HCT116 (cell line): ENCODE data around the gene SERPINB6.

Experiments used
- ATF3 ChIP-seq: IDR thresholded peaks from 2 replicates; pipeline ENCODE4 v1.6.1; 2012
- CEBPB ChIP-seq: IDR thresholded peaks from 2 replicates; pipeline ENCODE4 v1.6.1; 2012; ENCODE audit warnings: low read depth
- CTCF ChIP-seq, 3 experiments: fragments of 200-600 bp in 1 of 3; sonication (generic) in 1 of 3; IDR thresholded peaks in 2 of 3; conservative IDR thresholded peaks in 1 of 3; 2 replicates each; pipeline ENCODE4 v1.5.1; 2012 to 2017; ENCODE audit warnings: low read depth in 2 of 3, low read length in 2 of 3, antibody characterized with exemption in 1 of 3, borderline replicate concordance in 1 of 3, control low read depth in 1 of 3, mild to moderate bottlenecking in 1 of 3, mixed read lengths in 1 of 3, mixed run types in 1 of 3, moderate library complexity in 1 of 3; ENCODE audit not compliant: insufficient read depth in 1 of 3
- EZH2 ChIP-seq: fragments of 200-600 bp; sonication (generic); IDR thresholded peaks from 2 replicates; pipeline ENCODE4 v1.6.1; 2017; ENCODE audit warnings: antibody characterized with exemption, mixed run types
- EZH2phosphoT487 ChIP-seq: fragments of 200-600 bp; IDR thresholded peaks from 2 replicates; pipeline ENCODE4 v1.6.1; 2018; ENCODE audit warnings: antibody characterized with exemption, borderline replicate concordance
- JUND ChIP-seq: IDR thresholded peaks from 2 replicates; pipeline ENCODE4 v1.6.1; 2012
- POLR2AphosphoS5 ChIP-seq: IDR thresholded peaks from 2 replicates; pipeline ENCODE4 v1.6.1; 2011; ENCODE audit warnings: mild to moderate bottlenecking, low read depth, low read length, moderate library complexity
- SRF ChIP-seq: IDR thresholded peaks from 2 replicates; pipeline ENCODE4 v1.6.1; 2012; ENCODE audit warnings: low read depth
- ZNF274 ChIP-seq: fragments of 200-500 bp; sonication (Bioruptor generic); IDR thresholded peaks from 2 replicates; pipeline ENCODE4 v1.6.1; 2014; ENCODE audit warnings: mild to moderate bottlenecking, low read depth, low read length, inconsistent platforms

- TF ChIP-seq CTCF (IDR thresholded peaks at IDR 0.05 in 2 of 3, conservative IDR thresholded peaks at IDR 0.05 in 1 of 3; ENCODE audit: borderline replicate concordance in 1 of 3, insufficient read depth in 1 of 3, low read depth in 2 of 3, low read length in 2 of 3) = no peak
- no peak for TF ChIP-seq POLR2AphosphoS5
- no peak for TF ChIP-seq EZH2phosphoT487
- no peak for TF ChIP-seq SRF
- TF ChIP-seq CEBPB = no peak
- no peak for TF ChIP-seq ZNF274
- no peak for TF ChIP-seq ATF3
- no peak for TF ChIP-seq JUND
- no peak for TF ChIP-seq EZH2
Measured at GRCh38 chr6:2919401-2919800, 52.0 kb downstream of the SERPINB6 start.
